ENCODE data around the gene UBE2J1. TPM values are rescaled to one million over a fixed set of nuclear protein-coding genes. Genes with fewer than 3 reads are reported as not detected.
"Not testable (repeated sequence)": the region's sequence is repeated elsewhere in the genome, so short reads cannot be mapped to it uniquely, and the experiment has no call there.

UBE2J1 gene
- total RNA-seq, 1 donor: 83.2 TPM

- Histone ChIP-seq H3K4me3 (ENCODE audit: low read length) (no peak within 1 kb of the TSS), H3K27me3 (ENCODE audit: insufficient read depth, low read length) (no peaks in the 10 kb centered on the region), H3K9me3 (ENCODE audit: low read depth, low read length) (no peaks in the 10 kb centered on the region), H3K4me1 (ENCODE audit: insufficient read depth, low read length) (peaks cover 17% of the 10 kb centered on the region)
These were observed 37.2 kb downstream of the UBE2J1 start, which contains the start of gene GABRR2 for GRCh38 chr6:89315249-89315885. Gene GABRR2, minus strand, starts transcription at chr6:89315299. Its CDS starts 134 bp downstream, at chr6:89315165.

- Histone ChIP-seq H3K4me3 (ENCODE audit: low read length) (no peak overlapping the region), H3K9me3 (ENCODE audit: low read depth, low read length) (no peaks in the 10 kb centered on the region), H3K27me3 (ENCODE audit: insufficient read depth, low read length) (no peaks in the 10 kb centered on the region), H3K4me1 (ENCODE audit: insufficient read depth, low read length) (peaks cover 17% of the 10 kb centered on the region)
These were observed 37.8 kb downstream of the UBE2J1 start for GRCh38 chr6:89314692-89315091.

GRCh38 chr6:89313006-89313405 lies 39.5 kb downstream of the UBE2J1 start:
- Histone ChIP-seq H3K4me1 (ENCODE audit: insufficient read depth, low read length) (peaks cover 31% of the 10 kb centered on the region), H3K27me3 (ENCODE audit: insufficient read depth, low read length) (no peaks in the 10 kb centered on the region), H3K4me3 (ENCODE audit: low read length) (no peak overlapping the region), H3K9me3 (ENCODE audit: low read depth, low read length) (no peaks in the 10 kb centered on the region)

GRCh38 chr6:89311853-89312531 lies 40.5 kb downstream of the UBE2J1 start:
- no peak overlapping the region for H3K4me3 ChIP-seq (ENCODE audit: low read length)
- no peaks in the 10 kb centered on the region for H3K9me3 ChIP-seq (ENCODE audit: low read depth, low read length)
- peaks cover 32% of the 10 kb centered on the region for H3K4me1 ChIP-seq (ENCODE audit: insufficient read depth, low read length)
- no peaks in the 10 kb centered on the region for H3K27me3 ChIP-seq (ENCODE audit: insufficient read depth, low read length)

- Histone ChIP-seq H3K9me3 (ENCODE audit: low read depth, low read length) (no peaks in the 10 kb centered on the region), H3K27me3 (ENCODE audit: insufficient read depth, low read length) (no peaks in the 10 kb centered on the region), H3K4me1 (ENCODE audit: insufficient read depth, low read length) (peaks cover 32% of the 10 kb centered on the region), H3K4me3 (ENCODE audit: low read length) (no peak overlapping the region)
These were observed 41.0 kb downstream of the UBE2J1 start for GRCh38 chr6:89311530-89311852.

- Histone ChIP-seq H3K4me1 (ENCODE audit: insufficient read depth, low read length) (peaks cover 32% of the 10 kb centered on the region), H3K4me3 (ENCODE audit: low read length) (no peak overlapping the region), H3K27me3 (ENCODE audit: insufficient read depth, low read length) (no peaks in the 10 kb centered on the region), H3K9me3 (ENCODE audit: low read depth, low read length) (no peaks in the 10 kb centered on the region)
These were observed 41.6 kb downstream of the UBE2J1 start for GRCh38 chr6:89310929-89311328.

- Histone ChIP-seq H3K9me3 (ENCODE audit: low read depth, low read length) (no peaks in the 10 kb centered on the region), H3K4me3 (ENCODE audit: low read length) (no peak overlapping the region), H3K4me1 (ENCODE audit: insufficient read depth, low read length) (peaks cover 32% of the 10 kb centered on the region), H3K27me3 (ENCODE audit: insufficient read depth, low read length) (no peaks in the 10 kb centered on the region)
These were observed 43.8 kb downstream of the UBE2J1 start for GRCh38 chr6:89308525-89309395.

GRCh38 chr6:89304517-89304916 lies 48.0 kb downstream of the UBE2J1 start:
- not testable (repeated sequence) for H3K9me3 ChIP-seq (ENCODE audit: low read depth, low read length); H3K27me3 ChIP-seq (ENCODE audit: insufficient read depth, low read length); H3K4me3 ChIP-seq (ENCODE audit: low read length)
- H3K4me1 ChIP-seq (ENCODE audit: insufficient read depth, low read length): peaks cover 16% of the 10 kb centered on the region

- Histone ChIP-seq H3K4me3 (ENCODE audit: low read length) (no peak overlapping the region), H3K9me3 (ENCODE audit: low read depth, low read length) (no peaks in the 10 kb centered on the region), H3K4me1 (ENCODE audit: insufficient read depth, low read length) (peaks cover 15% of the 10 kb centered on the region)
These were observed 49.6 kb downstream of the UBE2J1 start for GRCh38 chr6:89302936-89303335.

GRCh38 chr6:89302195-89302770 lies 50.2 kb downstream of the UBE2J1 start:
- H3K4me1 ChIP-seq (ENCODE audit: insufficient read depth, low read length): peaks cover 21% of the 10 kb centered on the region
- no peaks in the 10 kb centered on the region for H3K27me3 ChIP-seq (ENCODE audit: insufficient read depth, low read length)
- H3K9me3 ChIP-seq (ENCODE audit: low read depth, low read length): no peaks in the 10 kb centered on the region
- no peak overlapping the region for H3K4me3 ChIP-seq (ENCODE audit: low read length)

More at GRCh38 chr6:89302936-89303335, 49.6 kb downstream of the UBE2J1 start:
- no peaks in the 10 kb centered on the region for H3K27me3 ChIP-seq (ENCODE audit: insufficient read depth, low read length)

- Histone ChIP-seq H3K27me3 (ENCODE audit: insufficient read depth, low read length) (no peaks in the 10 kb centered on the region), H3K9me3 (ENCODE audit: low read depth, low read length) (no peaks in the 10 kb centered on the region), H3K4me3 (ENCODE audit: low read length) (no peak overlapping the region), H3K4me1 (ENCODE audit: insufficient read depth, low read length) (peaks cover 24% of the 10 kb centered on the region)
These were observed 50.8 kb downstream of the UBE2J1 start for GRCh38 chr6:89301586-89302194.

- no peak overlapping the region for H3K4me3 ChIP-seq (ENCODE audit: low read length)
- H3K27me3 ChIP-seq (ENCODE audit: insufficient read depth, low read length): no peaks in the 10 kb centered on the region
- H3K4me1 ChIP-seq (ENCODE audit: insufficient read depth, low read length): peaks cover 24% of the 10 kb centered on the region
- H3K9me3 ChIP-seq (ENCODE audit: low read depth, low read length): no peaks in the 10 kb centered on the region
These were observed 53.1 kb downstream of the UBE2J1 start for GRCh38 chr6:89299466-89299850.

- H3K9me3 ChIP-seq (ENCODE audit: low read depth, low read length): no peaks in the 10 kb centered on the region
- H3K27me3 ChIP-seq (ENCODE audit: insufficient read depth, low read length): no peaks in the 10 kb centered on the region
- no peak overlapping the region for H3K4me3 ChIP-seq (ENCODE audit: low read length)
- H3K4me1 ChIP-seq (ENCODE audit: insufficient read depth, low read length): peaks cover 24% of the 10 kb centered on the region
These were observed 53.6 kb downstream of the UBE2J1 start for GRCh38 chr6:89298680-89299465.

GRCh38 chr6:89297695-89298351 lies 54.7 kb downstream of the UBE2J1 start:
- no peaks in the 10 kb centered on the region for H3K9me3 ChIP-seq (ENCODE audit: low read depth, low read length)
- peaks cover 24% of the 10 kb centered on the region for H3K4me1 ChIP-seq (ENCODE audit: insufficient read depth, low read length)
- no peaks in the 10 kb centered on the region for H3K27me3 ChIP-seq (ENCODE audit: insufficient read depth, low read length)
- H3K4me3 ChIP-seq (ENCODE audit: low read length): no peak overlapping the region

Measured in mononuclear cell (primary cell).